ENCODE data around the gene OLFML2A.

OLFML2A gene

GRCh38 chr9:124774129-124774978 lies 2.6 kb upstream of the OLFML2A start:
- Histone ChIP-seq H3K9me3 (ENCODE audit: severe bottlenecking) (no peaks in the 10 kb centered on the region), H3K36me3 (ENCODE audit: low read depth) (no peaks in the 10 kb centered on the region), H3K4me1 (ENCODE audit: insufficient read depth, poor library complexity, severe bottlenecking) (peaks cover 4% of the 10 kb centered on the region), H3K4me3 (ENCODE audit: severe bottlenecking) (no peak overlapping the region), H3K27ac (ENCODE audit: poor library complexity, severe bottlenecking) (no peak overlapping the region), H3K27me3 (ENCODE audit: insufficient read depth, poor library complexity, severe bottlenecking) (no peaks in the 10 kb centered on the region)
- no peak for DNase-seq (ENCODE audit: low spot score)
- peak; percentile 89 for TF ChIP-seq CTCF (IDR thresholded peaks at IDR 0.05; ENCODE audit: poor library complexity, severe bottlenecking)
- ATAC-seq (ENCODE audit: low read depth) = peak; percentile 20; the same call in 2 of the 3 replicates

- TF ChIP-seq CTCF (IDR thresholded peaks at IDR 0.05; ENCODE audit: poor library complexity, severe bottlenecking) = no peak
- Histone ChIP-seq H3K27me3 (ENCODE audit: insufficient read depth, poor library complexity, severe bottlenecking) (no peaks in the 10 kb centered on the region), H3K36me3 (ENCODE audit: low read depth) (no peaks in the 10 kb centered on the region), H3K4me3 (ENCODE audit: severe bottlenecking) (peak overlapping the region; percentile 41), H3K9me3 (ENCODE audit: severe bottlenecking) (no peaks in the 10 kb centered on the region), H3K4me1 (ENCODE audit: insufficient read depth, poor library complexity, severe bottlenecking) (peaks cover 9% of the 10 kb centered on the region), H3K27ac (ENCODE audit: poor library complexity, severe bottlenecking) (no peak overlapping the region)
- DNase-seq (ENCODE audit: low spot score) = no peak
- ATAC-seq (ENCODE audit: low read depth) = no peak
Measured at GRCh38 chr9:124776618-124776953, 347 bp upstream of the OLFML2A start.

DNA sequence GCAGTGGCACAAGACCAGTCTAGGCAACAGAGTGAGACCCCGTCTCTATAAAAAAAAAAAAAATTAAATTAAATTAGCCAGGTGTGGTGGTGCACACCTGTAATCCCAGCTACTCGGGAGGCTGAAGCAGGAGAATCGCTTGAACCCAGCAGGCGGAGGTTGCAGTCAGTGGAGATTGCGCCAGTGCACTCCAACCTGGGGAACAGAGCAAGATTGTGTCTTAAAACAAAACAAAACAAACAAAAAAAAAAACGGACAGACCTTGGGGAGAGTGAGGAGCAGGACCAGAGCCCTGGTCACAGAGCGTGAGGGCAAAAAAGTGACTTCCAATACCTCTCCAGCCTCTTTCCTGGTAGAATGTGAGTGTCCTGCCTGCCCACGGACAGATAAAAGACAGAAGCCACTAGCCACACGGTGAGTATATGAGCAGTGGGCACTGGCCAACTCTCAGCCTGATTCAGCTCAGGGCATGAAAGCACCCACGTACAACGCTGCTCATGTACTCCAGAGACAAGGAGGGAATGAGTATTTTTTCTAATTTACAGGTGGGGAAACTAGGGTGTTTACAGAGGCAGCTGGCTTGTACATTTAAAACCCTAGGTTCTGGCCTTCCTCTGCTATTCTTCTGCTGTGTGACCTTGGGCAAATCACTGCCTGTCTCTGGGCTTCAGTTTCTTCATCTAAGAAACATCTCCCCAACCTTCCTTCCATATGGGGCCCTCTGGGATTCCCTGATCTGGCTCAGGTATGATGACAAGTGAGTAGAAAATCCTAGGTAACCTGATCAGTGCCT lies 1.8 kb downstream of the OLFML2A start:
- Histone ChIP-seq H3K36me3 (ENCODE audit: low read depth) (no peaks in the 10 kb centered on the region), H3K4me3 (ENCODE audit: severe bottlenecking) (no peak overlapping the region), H3K4me1 (ENCODE audit: insufficient read depth, poor library complexity, severe bottlenecking) (peaks cover 9% of the 10 kb centered on the region), H3K27ac (ENCODE audit: poor library complexity, severe bottlenecking) (no peak overlapping the region), H3K27me3 (ENCODE audit: insufficient read depth, poor library complexity, severe bottlenecking) (no peaks in the 10 kb centered on the region), H3K9me3 (ENCODE audit: severe bottlenecking) (no peaks in the 10 kb centered on the region)
- ATAC-seq (ENCODE audit: low read depth) (no peak), DNase-seq (ENCODE audit: low spot score) (no peak)
- no peak for TF ChIP-seq CTCF (IDR thresholded peaks at IDR 0.05; ENCODE audit: poor library complexity, severe bottlenecking)

GRCh38 chr9:124779368-124780059 lies 2.6 kb downstream of the OLFML2A start:
- Histone ChIP-seq H3K36me3 (ENCODE audit: low read depth) (no peaks in the 10 kb centered on the region), H3K27ac (ENCODE audit: poor library complexity, severe bottlenecking) (peak overlapping the region; percentile 29), H3K9me3 (ENCODE audit: severe bottlenecking) (no peaks in the 10 kb centered on the region), H3K27me3 (ENCODE audit: insufficient read depth, poor library complexity, severe bottlenecking) (no peaks in the 10 kb centered on the region), H3K4me1 (ENCODE audit: insufficient read depth, poor library complexity, severe bottlenecking) (peaks cover 13% of the 10 kb centered on the region), H3K4me3 (ENCODE audit: severe bottlenecking) (no peak overlapping the region)
- no peak for TF ChIP-seq CTCF (IDR thresholded peaks at IDR 0.05; ENCODE audit: poor library complexity, severe bottlenecking)
- ATAC-seq (ENCODE audit: low read depth) (peak; percentile 81), DNase-seq (ENCODE audit: low spot score) (no peak)
